GM12878 (cell line): ENCODE results near the gene MRPS23. TPM values are rescaled to one million over a fixed set of nuclear protein-coding genes. Genes with fewer than 3 reads are reported as not detected.
"Not testable (repeated sequence)": the region's sequence is repeated elsewhere in the genome, so short reads cannot be mapped to it uniquely, and the experiment has no call there.

Experiments
- ATAC-seq: fragments of 200-7000 bp; cut with Tn5 transposase; 3 replicates; pipeline ENCODE4 v1.9.1; 2020; ENCODE audit warnings: mild to moderate bottlenecking, moderate library complexity
- BruUV-seq: library from RNA; stranded (reverse); fragments of 400-500 nt; replicated peaks from 2 replicates; lab custom pipeline; 2021; lab: Mats Ljungman, UMichigan
- CTCF ChIA-PET: fragments of 300-600 bp; sonication (Branson Sonifier 250); formaldehyde crosslinking; extraction: SDS; loops from one replicate; lab custom pipeline; 2021; ENCODE audit warnings: inconsistent platforms; lab: Yijun Ruan, JAX
- POLR2A ChIA-PET: fragments of 350-600 bp; formaldehyde crosslinking; extraction: SDS; loops from one replicate; lab custom pipeline; 2021; ENCODE audit warnings: inconsistent platforms; lab: Charles Lee
- RAD21 ChIA-PET: fragments of 300-600 bp; sonication (Branson Sonifier 250); formaldehyde crosslinking; loops from one replicate; lab custom pipeline; 2023; ENCODE audit warnings: antibody characterized with exemption; ENCODE audit not compliant: unreplicated experiment; lab: Charles Lee
- SMC1A ChIA-PET: fragments of 300-600 bp; sonication (Branson Sonifier 250); formaldehyde crosslinking; loops from one replicate; lab custom pipeline; 2023; ENCODE audit not compliant: unreplicated experiment, uncharacterized antibody; lab: Charles Lee
- DNase-seq: peaks from one replicate; pipeline ENCODE4 v3.0.0-alpha.2; 2011; ENCODE audit warnings: low read depth, low spot score
- FAIRE-seq: peaks from 3 replicates; lab custom pipeline; 2011; peaks lifted over from hg19 to GRCh38; lab: Jason Lieb, UNC
- H2AFZ ChIP-seq: 2 replicates; pipeline ENCODE4 v1.6.0; 2011; ENCODE audit warnings: low read depth, low read length, control low read depth; ENCODE audit not compliant: control insufficient read depth
- H3K27ac ChIP-seq: 2 replicates; pipeline ENCODE4 v1.5.1; 2011; ENCODE audit warnings: control low read depth; ENCODE audit not compliant: control insufficient read depth, insufficient read depth
- H3K27me3 ChIP-seq, 2 experiments: replicated peaks in 1 of 2; 2 replicates each; pipeline versions ENCODE4 v1.6.0 to v1.6.1; 2011; ENCODE audit warnings: low read length in 1 of 2; ENCODE audit not compliant: control insufficient read depth in 2 of 2, insufficient read depth in 2 of 2
- H3K36me3 ChIP-seq, 2 experiments: 2 replicates each; pipeline ENCODE4 v1.5.1; 2011; ENCODE audit warnings: low read length in 1 of 2; ENCODE audit not compliant: control insufficient read depth in 2 of 2, insufficient read depth in 2 of 2
- H3K4me1 ChIP-seq: 2 replicates; pipeline ENCODE4 v1.6.1; 2011; ENCODE audit warnings: mild to moderate bottlenecking, low read length, moderate library complexity, mixed read lengths; ENCODE audit not compliant: control insufficient read depth, insufficient read depth
- H3K4me2 ChIP-seq: 2 replicates; pipeline ENCODE4 v1.6.0; 2011; ENCODE audit warnings: control low read depth; ENCODE audit not compliant: control insufficient read depth, insufficient read depth
- H3K4me3 ChIP-seq: fragments of 200-600 bp; sonication (generic); 2 replicates; pipeline ENCODE4 v1.5.1; 2016
- H3K79me2 ChIP-seq: 2 replicates; pipeline ENCODE4 v1.6.0; 2011; ENCODE audit warnings: low read length; ENCODE audit not compliant: control insufficient read depth, insufficient read depth
- H3K9ac ChIP-seq: 2 replicates; pipeline ENCODE4 v1.8.0; 2011; ENCODE audit warnings: low read length, control low read depth, mixed read lengths; ENCODE audit not compliant: control insufficient read depth, insufficient read depth
- H3K9me3 ChIP-seq: replicated peaks from 3 replicates; pipeline ENCODE4 v1.5.1; 2011; ENCODE audit warnings: mild to moderate bottlenecking, low read length; ENCODE audit not compliant: control insufficient read depth, insufficient read depth
- H4K20me1 ChIP-seq: 2 replicates; pipeline ENCODE4 v1.6.0; 2011; ENCODE audit not compliant: control insufficient read depth, insufficient read depth
- ATF7 ChIP-seq: fragments of 450-650 bp; IDR thresholded peaks from 2 replicates; pipeline ENCODE4 v1.6.1; 2016; ENCODE audit warnings: low read depth, mild to moderate bottlenecking
- IRF5 ChIP-seq: fragments of 450-650 bp; IDR thresholded peaks from 2 replicates; pipeline ENCODE4 v1.6.1; 2017; ENCODE audit warnings: borderline replicate concordance
- MEF2A ChIP-seq: IDR thresholded peaks from 2 replicates; pipeline ENCODE4 v1.6.1; 2011; ENCODE audit warnings: low read depth, mild to moderate bottlenecking, low read length, moderate library complexity; ENCODE audit not compliant: insufficient read depth
- PBX3 ChIP-seq: IDR thresholded peaks from 2 replicates; pipeline ENCODE4 v1.6.1; 2011; ENCODE audit warnings: mild to moderate bottlenecking, low read depth, low read length, moderate library complexity; ENCODE audit not compliant: insufficient replicate concordance
- STAT1 ChIP-seq: fragments of 450-650 bp; conservative IDR thresholded peaks from 2 replicates; pipeline ENCODE4 v1.6.1; 2014; ENCODE audit warnings: antibody characterized with exemption, mild to moderate bottlenecking
- TBL1XR1 ChIP-seq: IDR thresholded peaks from 2 replicates; pipeline ENCODE4 v1.6.1; 2012; ENCODE audit warnings: low read depth, low read length, improper control_type of control experiment
- ZNF217 ChIP-seq: fragments of 450-650 bp; IDR thresholded peaks from 2 replicates; pipeline ENCODE4 v1.6.1; 2017; ENCODE audit warnings: antibody characterized with exemption, mild to moderate bottlenecking
- WGBS: methylation state at CpG from one replicate; pipeline ENCODE4 v1.1.6; 2016; ENCODE audit warnings: low lambda C conversion rate; ENCODE audit not compliant: insufficient replicate concordance, insufficient coverage; ENCODE audit errors: missing lambda C conversion rate; 5-methylcytosine and 5-hydroxymethylcytosine counted together
- in situ Hi-C: fragments of 300-500 bp; cut with MboI; formaldehyde crosslinking; loops from 9 replicates; pipeline ENCODE4 v1.14.3; 2018; ENCODE audit warnings: mixed read lengths
- intact Hi-C: fragments of 100-400 bp; cut with micrococcal nuclease; formaldehyde crosslinking; loops from one replicate; pipeline ENCODE4 v1.14.2; 2022; ENCODE audit not compliant: unreplicated experiment
- polyA plus RNA-seq, 11 experiments: library from polyadenylated mRNA; depleted of rRNA in 4 of 11; unstranded in 6 of 11; stranded (reverse) in 5 of 11; fragments of >200 nt; fragmentation: Nextera tagmentation in 4 of 11; fragmentation: Illumina TruSeq in 1 of 11; extraction: Ambion mirVana in 4 of 11; extraction: Trizol in 1 of 11; gene quantifications; 1 replicate in 1 of 11; 2 replicates in 10 of 11; pipeline versions ENCODE4 v1.2.1 to v1.2.3, GENCODE V29; 2011 to 2016; ENCODE audit warnings: inconsistent platforms in 2 of 11, missing spikeins in 2 of 11, low read depth in 1 of 11
- total RNA-seq, 4 experiments: library from RNA; depleted of rRNA in 3 of 4; stranded (reverse); fragments of >200 nt in 3 of 4; fragmentation: Illumina TruSeq in 1 of 4; extraction: Trizol in 1 of 4; gene quantifications; 2 replicates each; pipeline versions ENCODE4 v1.2.1 to v1.2.3, GENCODE V29; 2013 to 2021
- TF ChIP-seq, protein P1 (sequence below): fragments of 450-650 bp; formaldehyde crosslinking; IDR thresholded peaks from 2 replicates; pipeline ENCODE4 v1.4.0; 2022; ENCODE audit warnings: mild to moderate bottlenecking, moderate library complexity

Gene MRPS23
- total and polyA plus RNA-seq, 10 of the 15 experiments (the other 5 are each of a cell fraction or from before 2014, with no cell fraction given) = 65.3 to 237 (median 87.9) TPM

- RAD21 ChIA-PET = interaction anchor here (0.7 to 1.2 kb wide), 2 partner anchors 154 to 241 kb away, joined by 3 read pairs; no protein-coding TSS in a partner anchor
- in situ Hi-C loops, ATAC-seq, H3K36me3 ChIP-seq, H3K27ac ChIP-seq, H3K4me2 ChIP-seq, H3K9me3 ChIP-seq, POLR2A ChIA-PET, intact Hi-C loops, SMC1A ChIA-PET, H2AFZ ChIP-seq, H4K20me1 ChIP-seq, H3K4me3 ChIP-seq, BruUV-seq, H3K4me1 ChIP-seq, H3K9ac ChIP-seq, H3K27me3 ChIP-seq, FAIRE-seq, DNase-seq: not testable (repeated sequence)
- 96% methylated on average over 12 of the region's 32 CpGs for WGBS
- peaks cover 20% of the 10 kb centered on the region for H3K79me2 ChIP-seq
- CTCF ChIA-PET = interaction anchor here (0.8 to 1.9 kb wide), 2 partner anchors 13 to 15 kb away, joined by 3 to 13 read pairs; no protein-coding TSS in a partner anchor
Observed at GRCh38 chr17:57846056-57846945, 3.5 kb downstream of the MRPS23 start.

DNA sequence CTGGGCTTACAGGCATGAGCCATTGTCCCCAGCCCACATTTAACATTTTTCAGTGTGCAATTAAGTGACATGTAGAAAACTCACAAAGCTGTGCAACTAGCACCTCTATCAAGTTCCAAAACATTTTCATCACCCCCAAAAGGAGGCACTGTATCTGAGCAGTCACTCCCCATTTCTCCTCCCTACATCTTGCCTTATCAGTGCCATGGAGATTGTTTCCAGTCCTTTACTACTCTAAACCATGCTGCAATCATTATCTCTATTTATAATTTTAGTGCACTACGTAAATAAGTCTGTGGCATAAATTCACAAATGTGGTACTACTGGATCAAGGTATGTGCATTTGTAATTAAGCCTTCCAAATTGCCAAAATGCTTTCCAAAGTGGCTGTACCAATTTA is 7.6 kb downstream of the MRPS23 start:
- no peaks in the 10 kb centered on the region for H3K4me1 ChIP-seq
- intact Hi-C loops = no loop called here
- no peaks in the 10 kb centered on the region; the same call in 1 of the 2 replicates for H3K79me2 ChIP-seq
- WGBS = 85% methylated on average over 1 of the region's 1 CpG
- no peaks in the 10 kb centered on the region for H4K20me1 ChIP-seq
- in situ Hi-C loops = no loop called here
- H3K27ac ChIP-seq = no peak overlapping the region
- no peak overlapping the region for H3K4me3 ChIP-seq
- POLR2A ChIA-PET = no interaction called here
- ATAC-seq = no peak
- no peak for FAIRE-seq
- RAD21 ChIA-PET = no interaction called here
- CTCF ChIA-PET = interaction anchor here (0.7 to 2.6 kb wide), 2 partner anchors 9 to 230 kb away, joined by 3 to 16 read pairs; no protein-coding TSS in a partner anchor
- no TSS peak for BruUV-seq
- no peaks in the 10 kb centered on the region for H3K27me3 ChIP-seq
- no peak overlapping the region for H3K4me2 ChIP-seq
- DNase-seq = no peak
- SMC1A ChIA-PET = interaction anchor here (0.6 kb wide), 1 partner anchor 157 kb away, joined by 3 read pairs; no protein-coding TSS in a partner anchor
- no peak overlapping the region for H3K9ac ChIP-seq
- H3K36me3 ChIP-seq = peaks cover 3 to 18% of the 10 kb centered on the region in 2 experiments; a peak in 3 of 4 replicates
- H2AFZ ChIP-seq = no peak overlapping the region
- no peaks in the 10 kb centered on the region for H3K9me3 ChIP-seq
- TF ChIP-seq MEF2A (no peak), STAT1 (no peak), ZNF217 (no peak), IRF5 (no peak), PBX3 (no peak), ATF7 (no peak), TBL1XR1 (no peak)
- TF ChIP-seq, protein P1, sequence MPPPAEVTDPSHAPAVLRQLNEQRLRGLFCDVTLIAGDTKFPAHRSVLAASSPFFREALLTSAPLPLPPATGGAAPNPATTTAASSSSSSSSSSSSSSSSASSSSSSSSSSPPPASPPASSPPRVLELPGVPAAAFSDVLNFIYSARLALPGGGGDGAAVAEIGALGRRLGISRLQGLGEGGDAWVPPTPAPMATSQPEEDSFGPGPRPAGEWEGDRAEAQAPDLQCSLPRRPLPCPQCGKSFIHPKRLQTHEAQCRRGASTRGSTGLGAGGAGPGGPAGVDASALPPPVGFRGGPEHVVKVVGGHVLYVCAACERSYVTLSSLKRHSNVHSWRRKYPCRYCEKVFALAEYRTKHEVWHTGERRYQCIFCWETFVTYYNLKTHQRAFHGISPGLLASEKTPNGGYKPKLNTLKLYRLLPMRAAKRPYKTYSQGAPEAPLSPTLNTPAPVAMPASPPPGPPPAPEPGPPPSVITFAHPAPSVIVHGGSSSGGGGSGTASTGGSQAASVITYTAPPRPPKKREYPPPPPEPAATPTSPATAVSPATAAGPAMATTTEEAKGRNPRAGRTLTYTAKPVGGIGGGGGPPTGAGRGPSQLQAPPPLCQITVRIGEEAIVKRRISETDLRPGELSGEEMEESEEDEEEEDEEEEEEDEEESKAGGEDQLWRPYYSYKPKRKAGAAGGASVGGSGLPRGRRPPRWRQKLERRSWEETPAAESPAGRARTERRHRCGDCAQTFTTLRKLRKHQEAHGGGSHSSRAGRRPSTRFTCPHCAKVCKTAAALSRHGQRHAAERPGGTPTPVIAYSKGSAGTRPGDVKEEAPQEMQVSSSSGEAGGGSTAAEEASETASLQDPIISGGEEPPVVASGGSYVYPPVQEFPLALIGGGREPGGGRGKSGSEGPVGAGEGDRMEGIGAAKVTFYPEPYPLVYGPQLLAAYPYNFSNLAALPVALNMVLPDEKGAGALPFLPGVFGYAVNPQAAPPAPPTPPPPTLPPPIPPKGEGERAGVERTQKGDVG = no peak
